Osteocyte (in vitro differentiated cells): Measurements from ENCODE around the gene PNPLA2. TPM values are rescaled to one million over a fixed set of nuclear protein-coding genes. Genes with fewer than 3 reads are reported as not detected.

ENCODE experiments used
- DNase-seq: peaks from one replicate; pipeline ENCODE4 v3.0.0; 2021; ENCODE audit warnings: mixed read lengths; ENCODE audit not compliant: unreplicated experiment; ENCODE audit errors: extremely low spot score
- H3K27ac Mint-ChIP-seq: one replicate; pipeline ENCODE4 v1.8.0; 2021; ENCODE audit warnings: mild to moderate bottlenecking, mixed read lengths; ENCODE audit not compliant: unreplicated experiment
- H3K27me3 Mint-ChIP-seq: one replicate; pipeline ENCODE4 v1.8.0; 2021; ENCODE audit warnings: mixed read lengths; ENCODE audit not compliant: unreplicated experiment
- H3K36me3 Mint-ChIP-seq: one replicate; pipeline ENCODE4 v1.8.0; 2021; ENCODE audit warnings: mixed read lengths; ENCODE audit not compliant: unreplicated experiment
- H3K4me1 Mint-ChIP-seq: one replicate; pipeline ENCODE4 v1.8.0; 2021; ENCODE audit warnings: mixed read lengths; ENCODE audit not compliant: unreplicated experiment
- H3K4me3 Mint-ChIP-seq: one replicate; pipeline ENCODE4 v1.8.0; 2021; ENCODE audit warnings: mild to moderate bottlenecking, moderate library complexity, mixed read lengths; ENCODE audit not compliant: unreplicated experiment
- H3K9me3 Mint-ChIP-seq: one replicate; pipeline ENCODE4 v1.8.0; 2021; ENCODE audit warnings: mixed read lengths; ENCODE audit not compliant: unreplicated experiment
- total RNA-seq: library from RNA; stranded (reverse); gene quantifications from 2 replicates; pipeline ENCODE4 v1.2.1, GENCODE V29; 2021
- TF ChIP-seq, protein P1 (sequence below): fragments of 200-600 bp; sonication (generic); IDR thresholded peaks from 2 replicates; pipeline ENCODE4 v1.5.0; 2021; ENCODE audit warnings: antibody characterized with exemption, mild to moderate bottlenecking, moderate library complexity

Gene PNPLA2
- total RNA-seq, 1 donor from 2014 or later: 96.4 TPM

DNA sequence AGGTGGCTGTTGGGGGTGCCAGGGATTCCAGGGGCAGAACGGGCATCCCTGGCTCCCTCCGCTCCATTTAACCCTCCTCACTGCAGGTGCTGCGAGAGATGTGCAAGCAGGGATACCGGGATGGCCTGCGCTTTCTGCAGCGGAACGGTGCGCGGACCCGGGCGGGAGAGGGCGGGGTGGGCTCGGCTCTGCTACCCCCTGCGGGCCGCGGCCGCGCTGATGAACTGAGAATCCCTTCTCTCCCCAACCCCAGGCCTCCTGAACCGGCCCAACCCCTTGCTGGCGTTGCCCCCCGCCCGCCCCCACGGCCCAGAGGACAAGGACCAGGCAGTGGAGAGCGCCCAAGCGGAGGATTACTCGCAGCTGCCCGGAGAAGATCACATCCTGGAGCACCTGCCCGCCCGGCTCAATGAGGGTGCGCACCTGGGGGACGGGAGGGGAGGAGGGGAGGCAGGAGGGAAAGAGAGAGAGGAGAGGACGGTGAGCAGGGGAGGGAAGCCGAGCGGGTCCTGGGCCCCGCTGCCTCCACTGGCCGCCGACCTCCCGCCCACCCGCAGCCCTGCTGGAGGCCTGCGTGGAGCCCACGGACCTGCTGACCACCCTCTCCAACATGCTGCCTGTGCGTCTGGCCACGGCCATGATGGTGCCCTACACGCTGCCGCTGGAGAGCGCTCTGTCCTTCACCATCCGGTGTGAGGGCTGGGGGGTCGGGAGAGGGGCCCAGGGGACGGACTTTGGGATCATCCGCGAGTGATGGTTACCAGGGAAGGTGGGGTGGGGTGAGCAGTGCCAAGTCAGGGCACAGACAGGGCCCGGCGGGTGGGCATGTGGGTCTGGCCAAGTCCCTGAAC is 5.0 kb downstream of the PNPLA2 start:
- no peak overlapping the region for H3K27ac Mint-ChIP-seq
- H3K4me1 Mint-ChIP-seq: peaks cover 39% of the 10 kb centered on the region
- no peak overlapping the region for H3K4me3 Mint-ChIP-seq
- peaks cover 10% of the 10 kb centered on the region for H3K36me3 Mint-ChIP-seq
- H3K9me3 Mint-ChIP-seq: no peaks in the 10 kb centered on the region
- no peaks in the 10 kb centered on the region for H3K27me3 Mint-ChIP-seq
- DNase-seq: no peak
- TF ChIP-seq, protein P1, sequence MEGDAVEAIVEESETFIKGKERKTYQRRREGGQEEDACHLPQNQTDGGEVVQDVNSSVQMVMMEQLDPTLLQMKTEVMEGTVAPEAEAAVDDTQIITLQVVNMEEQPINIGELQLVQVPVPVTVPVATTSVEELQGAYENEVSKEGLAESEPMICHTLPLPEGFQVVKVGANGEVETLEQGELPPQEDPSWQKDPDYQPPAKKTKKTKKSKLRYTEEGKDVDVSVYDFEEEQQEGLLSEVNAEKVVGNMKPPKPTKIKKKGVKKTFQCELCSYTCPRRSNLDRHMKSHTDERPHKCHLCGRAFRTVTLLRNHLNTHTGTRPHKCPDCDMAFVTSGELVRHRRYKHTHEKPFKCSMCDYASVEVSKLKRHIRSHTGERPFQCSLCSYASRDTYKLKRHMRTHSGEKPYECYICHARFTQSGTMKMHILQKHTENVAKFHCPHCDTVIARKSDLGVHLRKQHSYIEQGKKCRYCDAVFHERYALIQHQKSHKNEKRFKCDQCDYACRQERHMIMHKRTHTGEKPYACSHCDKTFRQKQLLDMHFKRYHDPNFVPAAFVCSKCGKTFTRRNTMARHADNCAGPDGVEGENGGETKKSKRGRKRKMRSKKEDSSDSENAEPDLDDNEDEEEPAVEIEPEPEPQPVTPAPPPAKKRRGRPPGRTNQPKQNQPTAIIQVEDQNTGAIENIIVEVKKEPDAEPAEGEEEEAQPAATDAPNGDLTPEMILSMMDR: no peak

- Mint-ChIP-seq H3K4me1 (peaks cover 46% of the 10 kb centered on the region), H3K27me3 (no peaks in the 10 kb centered on the region), H3K36me3 (peaks cover 10% of the 10 kb centered on the region)
Measured at GRCh38 chr11:824292-824880, 5.7 kb downstream of the PNPLA2 start.

DNA sequence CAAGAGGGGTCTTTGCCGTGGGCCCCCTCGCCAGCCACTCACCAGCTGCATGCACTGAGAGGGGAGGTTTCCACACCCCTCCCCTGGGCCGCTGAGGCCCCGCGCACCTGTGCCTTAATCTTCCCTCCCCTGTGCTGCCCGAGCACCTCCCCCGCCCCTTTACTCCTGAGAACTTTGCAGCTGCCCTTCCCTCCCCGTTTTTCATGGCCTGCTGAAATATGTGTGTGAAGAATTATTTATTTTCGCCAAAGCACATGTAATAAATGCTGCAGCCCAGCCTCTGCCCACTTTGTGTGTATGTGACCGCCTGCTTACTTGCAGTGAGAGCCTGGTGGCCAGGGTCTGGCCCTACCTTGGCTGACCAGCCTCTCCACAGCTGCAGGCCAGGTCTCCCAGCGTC is 6.2 kb downstream of the PNPLA2 start:
- Mint-ChIP-seq H3K4me1 (peaks cover 51% of the 10 kb centered on the region), H3K36me3 (peaks cover 10% of the 10 kb centered on the region), H3K9me3 (no peaks in the 10 kb centered on the region), H3K27ac (no peak overlapping the region), H3K27me3 (no peaks in the 10 kb centered on the region), H3K4me3 (no peak overlapping the region)
- no peak for DNase-seq
- TF ChIP-seq, protein P1: no peak

More at GRCh38 chr11:824292-824880, 5.7 kb downstream of the PNPLA2 start:
- Mint-ChIP-seq H3K9me3 (no peaks in the 10 kb centered on the region), H3K27ac (no peak overlapping the region), H3K4me3 (no peak overlapping the region)
- TF ChIP-seq, protein P1: no peak
- DNase-seq: no peak

- H3K27ac Mint-ChIP-seq: no peak overlapping the region
- TF ChIP-seq, protein P1: no peak
- no peaks in the 10 kb centered on the region for H3K9me3 Mint-ChIP-seq
- peaks cover 10% of the 10 kb centered on the region for H3K36me3 Mint-ChIP-seq
- no peaks in the 10 kb centered on the region for H3K27me3 Mint-ChIP-seq
- no peak for DNase-seq
- H3K4me1 Mint-ChIP-seq: peaks cover 50% of the 10 kb centered on the region
- H3K4me3 Mint-ChIP-seq: no peak overlapping the region
Measured at GRCh38 chr11:825366-826226, 6.9 kb downstream of the PNPLA2 start.
